Measurements from ENCODE around the gene BTRC.
"Not testable (repeated sequence)": the region's sequence is repeated elsewhere in the genome, so short reads cannot be mapped to it uniquely, and the experiment has no call there.

DNA sequence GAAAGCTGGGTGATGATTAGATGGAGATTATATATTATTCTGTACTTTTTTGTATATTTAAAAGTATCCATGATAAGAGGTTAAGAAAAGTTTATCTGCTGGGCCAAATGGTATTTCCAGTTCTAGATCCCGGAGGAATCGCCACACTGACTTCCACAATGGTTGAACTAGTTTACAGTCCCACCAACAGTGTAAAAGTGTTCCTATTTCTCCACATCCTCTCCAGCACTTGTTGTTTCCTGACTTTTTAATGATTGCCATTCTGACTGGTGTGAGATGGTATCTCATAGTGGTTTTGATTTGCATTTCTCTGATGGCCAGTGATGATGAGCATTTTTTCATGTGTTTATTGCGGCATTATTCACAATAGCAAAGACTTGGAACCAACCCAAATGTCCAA lies 20.0 kb downstream of the BTRC start:
- TF ChIP-seq, protein P1, sequence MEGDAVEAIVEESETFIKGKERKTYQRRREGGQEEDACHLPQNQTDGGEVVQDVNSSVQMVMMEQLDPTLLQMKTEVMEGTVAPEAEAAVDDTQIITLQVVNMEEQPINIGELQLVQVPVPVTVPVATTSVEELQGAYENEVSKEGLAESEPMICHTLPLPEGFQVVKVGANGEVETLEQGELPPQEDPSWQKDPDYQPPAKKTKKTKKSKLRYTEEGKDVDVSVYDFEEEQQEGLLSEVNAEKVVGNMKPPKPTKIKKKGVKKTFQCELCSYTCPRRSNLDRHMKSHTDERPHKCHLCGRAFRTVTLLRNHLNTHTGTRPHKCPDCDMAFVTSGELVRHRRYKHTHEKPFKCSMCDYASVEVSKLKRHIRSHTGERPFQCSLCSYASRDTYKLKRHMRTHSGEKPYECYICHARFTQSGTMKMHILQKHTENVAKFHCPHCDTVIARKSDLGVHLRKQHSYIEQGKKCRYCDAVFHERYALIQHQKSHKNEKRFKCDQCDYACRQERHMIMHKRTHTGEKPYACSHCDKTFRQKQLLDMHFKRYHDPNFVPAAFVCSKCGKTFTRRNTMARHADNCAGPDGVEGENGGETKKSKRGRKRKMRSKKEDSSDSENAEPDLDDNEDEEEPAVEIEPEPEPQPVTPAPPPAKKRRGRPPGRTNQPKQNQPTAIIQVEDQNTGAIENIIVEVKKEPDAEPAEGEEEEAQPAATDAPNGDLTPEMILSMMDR (IDR thresholded peaks at IDR 0.05; ENCODE audit: insufficient read depth, low read length): not testable (repeated sequence)
- TF ChIP-seq POLR2AphosphoS5 (IDR thresholded peaks at IDR 0.05; ENCODE audit: low read depth); REST (IDR thresholded peaks at IDR 0.05; ENCODE audit: insufficient replicate concordance, low read depth); GABPA (IDR thresholded peaks at IDR 0.05; ENCODE audit: low read depth): not testable (repeated sequence)

Data from HL-60 (cell line).